ELR (cell line): ENCODE data around the gene SLC5A11.

Experiments
- DNase-seq: peaks from one replicate; pipeline ENCODE4 v3.0.0-alpha.2; 2015; ENCODE audit warnings: low read depth

SLC5A11 gene

DNA sequence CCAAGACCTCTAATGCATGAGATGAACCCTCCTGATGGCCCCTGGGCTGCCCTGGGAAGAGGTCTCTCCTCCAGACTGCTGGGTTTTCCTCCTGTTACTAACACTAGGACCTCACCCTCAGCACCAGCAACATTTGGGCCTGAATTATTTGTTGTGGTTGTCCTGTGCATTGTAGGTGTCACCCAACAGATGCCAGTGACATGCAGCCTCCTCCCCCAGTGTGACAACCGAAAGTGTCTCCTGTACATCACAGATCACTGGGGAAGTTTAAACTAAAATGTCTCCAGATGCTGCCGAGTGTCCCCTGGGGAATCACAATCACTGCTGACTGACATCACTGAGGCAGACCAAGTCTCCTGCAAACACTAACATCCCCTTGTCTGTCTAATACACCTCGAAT, 74.8 kb downstream of the SLC5A11 start:
- no peak for DNase-seq

DNA sequence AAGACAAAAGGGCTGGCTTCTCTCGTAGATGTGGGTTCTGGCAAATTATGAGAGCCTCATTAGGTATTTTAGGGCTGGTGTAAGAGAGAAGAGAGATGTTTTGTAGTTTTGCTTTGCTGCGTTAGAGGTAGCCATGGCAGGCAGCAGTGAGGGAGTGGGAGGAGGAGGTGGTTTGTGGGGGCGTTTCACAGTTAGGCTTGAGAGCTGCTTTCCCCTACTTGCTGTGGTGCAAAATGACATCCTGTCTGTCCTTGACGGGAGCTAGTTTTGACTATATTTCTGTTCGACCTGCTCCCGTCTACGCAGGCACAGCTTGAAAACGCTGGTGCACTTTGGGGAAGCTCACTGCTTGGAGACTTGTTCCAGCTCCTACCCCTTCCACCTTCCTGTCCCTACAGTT, 75.5 kb downstream of the SLC5A11 start:
- no peak for DNase-seq

DNA sequence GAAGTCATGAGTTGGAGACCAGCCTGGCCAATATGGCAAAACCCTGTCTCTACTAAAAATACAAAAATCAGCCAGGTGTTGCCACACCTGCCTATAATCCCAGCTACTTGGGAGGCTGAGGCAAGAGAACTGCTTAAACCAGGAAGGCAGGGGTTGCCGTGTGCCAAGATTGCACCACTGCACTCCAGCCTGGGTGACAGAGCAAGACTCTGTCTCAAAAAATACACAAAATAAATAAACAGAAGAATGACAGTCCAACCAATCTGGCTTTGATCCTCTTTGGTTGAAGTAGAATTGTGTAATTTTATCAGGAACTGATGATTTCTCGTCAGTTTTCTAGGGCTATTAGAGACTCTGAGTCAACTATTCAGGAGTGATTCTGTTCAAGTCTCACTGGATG, 79.4 kb downstream of the SLC5A11 start:
- DNase-seq, result no peak

DNA sequence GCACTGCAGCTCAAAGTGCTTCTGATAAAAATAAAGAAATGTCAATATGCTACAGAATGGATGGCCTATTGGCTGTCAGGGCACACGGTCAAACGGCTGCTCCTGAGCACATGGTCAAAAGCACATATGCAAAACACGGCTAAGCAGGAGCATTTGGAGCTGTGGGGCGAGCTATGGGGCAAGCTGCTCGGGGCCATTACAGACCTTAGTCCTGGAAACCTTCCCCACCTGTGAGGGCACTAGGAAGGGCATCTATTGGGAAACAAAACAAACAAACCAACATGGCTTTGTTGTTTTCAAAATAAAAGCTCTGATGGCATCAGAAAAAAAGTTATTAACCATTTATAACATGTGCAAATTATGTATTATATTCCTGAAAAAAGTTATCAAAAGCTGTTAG, 83.6 kb downstream of the SLC5A11 start:
- no peak for DNase-seq

DNA sequence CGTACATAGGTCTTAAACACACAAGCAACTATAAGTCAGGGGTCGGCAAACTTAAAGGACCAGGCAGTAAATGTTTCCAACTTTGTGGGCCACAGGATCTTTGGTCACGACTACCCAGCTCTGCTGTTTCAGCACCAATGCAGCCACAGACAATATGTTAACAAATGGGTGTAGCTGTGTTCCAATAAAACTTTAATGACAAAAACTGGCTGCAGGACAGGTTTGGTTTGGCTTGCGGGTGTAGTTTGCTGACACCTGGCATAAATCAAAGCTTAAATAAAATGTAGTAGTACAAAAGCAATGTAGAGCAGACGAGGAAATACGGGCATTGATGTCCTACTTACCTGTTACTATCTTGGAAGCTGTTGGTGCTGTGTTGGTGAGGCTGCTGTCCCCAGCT, 84.7 kb downstream of the SLC5A11 start:
- DNase-seq, result no peak

DNA sequence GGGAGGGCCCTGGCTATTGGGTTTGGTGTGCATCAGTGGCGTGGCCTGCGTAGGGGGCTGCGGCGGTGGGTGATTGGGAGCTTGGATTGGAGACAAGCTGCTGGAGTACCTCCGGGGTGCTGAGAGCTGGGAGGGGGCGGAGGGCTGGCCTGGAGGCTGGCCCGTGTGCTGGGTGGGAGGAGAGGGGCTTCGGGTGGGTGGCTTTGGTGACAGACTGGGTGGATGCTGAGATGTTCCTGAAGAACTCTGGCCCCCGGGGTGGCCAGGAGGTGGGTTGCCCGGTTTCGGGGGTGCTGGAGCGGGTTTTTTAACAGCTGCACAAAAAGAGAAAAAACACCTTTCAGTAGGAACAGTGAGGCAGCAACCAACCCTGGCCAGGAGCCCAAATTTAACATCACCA, 85.3 kb downstream of the SLC5A11 start:
- no peak for DNase-seq

DNA sequence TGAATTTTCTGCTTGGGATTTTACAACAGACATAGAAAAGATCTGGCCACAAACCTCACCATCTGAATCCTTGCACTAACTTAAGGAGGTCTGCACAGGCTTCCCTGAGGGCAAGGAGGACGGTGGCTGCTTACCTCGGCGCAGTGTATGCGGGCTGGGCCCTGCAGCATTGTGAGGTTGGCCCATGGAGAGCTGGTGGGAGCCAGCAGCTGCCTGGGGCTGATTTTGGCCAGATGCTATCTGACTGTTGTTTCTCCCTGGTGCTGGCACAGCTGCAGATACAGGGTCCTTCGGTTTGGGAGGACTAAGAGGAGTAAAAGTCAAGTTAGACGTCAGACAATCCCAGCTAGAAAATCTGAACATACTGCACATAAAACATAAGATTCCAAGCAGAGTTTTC, 89.6 kb downstream of the SLC5A11 start:
- DNase-seq, result no peak

DNA sequence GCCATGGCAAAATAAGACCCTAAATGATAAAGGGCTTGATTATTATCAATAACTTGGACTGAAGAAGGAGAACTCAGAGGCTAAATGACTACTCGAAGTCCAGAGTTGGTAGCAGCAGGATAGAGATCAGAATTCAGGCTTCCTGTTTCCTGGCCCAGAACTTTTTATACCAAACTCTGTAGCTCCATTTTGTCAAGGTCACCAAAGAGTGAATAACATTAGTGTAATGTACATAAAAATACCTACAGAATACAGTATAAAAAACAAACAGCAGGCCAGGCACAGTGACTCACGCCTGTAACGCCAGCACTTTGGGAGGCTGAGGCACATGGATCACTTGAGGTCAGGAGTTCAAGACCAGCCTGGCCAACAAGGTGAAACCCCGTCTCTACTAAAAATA, 90.4 kb downstream of the SLC5A11 start:
- DNase-seq, result no peak

DNA sequence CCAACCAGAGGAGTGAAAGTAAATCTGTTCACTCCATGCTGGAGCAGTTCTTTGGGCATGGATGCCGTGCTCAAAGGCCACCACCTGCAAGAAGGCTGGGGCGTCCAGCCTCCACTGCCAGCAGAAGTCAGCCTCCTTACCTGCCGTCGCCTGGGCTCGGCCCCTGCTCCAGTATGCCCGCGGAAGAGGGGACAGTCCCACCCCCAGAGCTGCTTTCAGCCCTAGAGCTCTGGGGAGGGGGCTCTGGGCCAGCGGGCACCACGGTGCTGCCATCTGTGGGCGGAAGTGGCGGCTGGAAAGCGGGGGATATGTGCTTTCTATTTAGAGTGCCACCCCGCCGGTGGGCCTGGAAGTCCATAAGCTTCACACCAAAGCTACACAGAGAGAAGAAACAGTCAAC, 93.5 kb downstream of the SLC5A11 start:
- DNase-seq, result no peak

DNA sequence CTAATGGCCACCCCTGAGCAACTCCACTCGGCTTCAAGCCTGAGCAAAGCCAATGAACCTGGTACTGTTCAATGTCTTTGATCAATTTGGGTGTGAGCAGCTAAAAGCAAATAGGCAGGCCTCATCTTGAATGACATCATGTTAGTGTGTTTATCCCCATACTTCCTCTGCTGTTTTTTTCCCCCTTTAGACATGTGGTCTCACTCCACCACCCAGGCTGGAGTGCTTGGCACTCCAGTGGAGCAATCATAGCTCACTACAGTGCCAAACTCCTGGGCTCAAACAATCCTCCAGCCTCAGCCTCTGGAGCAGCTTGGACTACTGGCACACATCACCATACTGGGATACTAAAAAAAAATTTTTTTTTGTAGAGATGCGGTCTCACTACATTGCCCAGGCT, 94.0 kb downstream of the SLC5A11 start:
- DNase-seq, result no peak

DNA sequence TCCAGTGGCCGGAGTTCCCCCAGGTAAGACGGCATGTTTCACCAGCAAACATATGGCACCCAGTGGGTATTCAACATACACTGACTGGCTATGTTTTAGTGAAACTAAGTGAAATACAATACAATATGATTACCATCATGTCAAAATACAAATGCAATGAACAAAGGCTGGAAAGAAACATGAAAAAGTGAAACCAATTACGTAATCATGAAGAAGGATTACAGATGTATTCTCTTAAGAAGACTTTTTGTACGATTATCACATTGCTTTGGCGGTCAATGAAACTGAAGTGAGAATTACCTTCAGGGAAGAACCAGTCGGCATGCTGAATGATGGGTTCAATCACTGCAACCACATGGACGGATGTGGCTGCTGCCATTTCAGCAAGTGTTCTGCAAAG, 97.7 kb downstream of the SLC5A11 start:
- no peak for DNase-seq

DNA sequence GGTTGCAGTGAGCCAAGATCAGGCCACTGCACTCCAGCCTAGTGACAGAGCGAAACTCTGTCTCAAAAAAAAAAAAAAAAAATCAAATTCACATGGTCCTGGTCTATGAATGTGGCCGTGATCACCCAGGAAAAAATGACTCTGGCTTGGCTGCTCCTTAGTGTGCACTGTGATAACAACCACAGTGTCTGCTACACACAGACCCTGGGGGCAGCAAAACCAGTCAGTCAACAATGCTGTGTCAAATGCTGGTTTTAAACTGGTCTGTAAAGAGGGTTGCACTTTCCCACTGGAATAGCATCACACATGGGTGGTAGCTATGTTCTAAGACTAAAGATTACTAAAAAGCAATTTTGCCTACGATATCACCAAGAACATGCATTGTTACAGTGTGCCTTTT, 98.4 kb downstream of the SLC5A11 start:
- no peak for DNase-seq

DNA sequence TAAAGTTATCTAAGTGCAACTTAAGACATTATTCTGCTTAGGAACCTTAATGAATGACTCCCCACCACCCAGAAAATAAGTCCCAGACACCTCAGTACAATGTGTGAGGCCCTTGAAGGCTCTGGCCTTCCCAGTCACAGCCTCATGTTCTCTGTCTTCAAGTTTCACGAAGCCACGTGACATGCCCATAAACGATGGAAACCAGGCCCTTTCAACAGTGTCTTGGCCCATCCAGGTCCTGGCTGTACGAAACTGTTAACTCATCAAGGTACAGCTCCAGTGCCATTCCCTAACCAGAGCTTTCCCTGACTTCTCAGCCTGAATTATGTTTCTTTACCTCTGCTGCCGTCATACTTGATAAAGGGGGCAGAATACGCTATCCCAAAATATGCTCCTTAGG, 100.4 kb downstream of the SLC5A11 start:
- DNase-seq, result no peak

DNA sequence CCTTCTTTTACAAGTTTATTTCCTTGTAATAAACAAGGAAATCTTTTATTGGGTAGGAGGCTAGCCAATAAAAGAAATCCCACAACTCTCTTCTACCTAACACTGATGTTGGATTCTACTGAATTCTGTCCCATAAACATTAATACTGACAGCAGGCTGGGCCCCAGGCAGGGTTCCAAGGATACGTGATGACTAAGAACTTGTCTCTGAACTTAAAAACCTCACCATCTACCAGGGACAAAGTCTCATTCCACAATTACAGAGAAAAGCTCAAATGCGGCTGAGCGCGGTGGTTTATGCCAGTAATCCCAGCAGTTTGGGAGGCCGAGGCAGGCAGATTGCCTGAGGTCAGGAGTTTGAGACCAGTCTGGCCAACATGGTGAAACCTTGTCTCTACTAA, 104.5 kb downstream of the SLC5A11 start:
- DNase-seq, result peak; percentile 45

DNA sequence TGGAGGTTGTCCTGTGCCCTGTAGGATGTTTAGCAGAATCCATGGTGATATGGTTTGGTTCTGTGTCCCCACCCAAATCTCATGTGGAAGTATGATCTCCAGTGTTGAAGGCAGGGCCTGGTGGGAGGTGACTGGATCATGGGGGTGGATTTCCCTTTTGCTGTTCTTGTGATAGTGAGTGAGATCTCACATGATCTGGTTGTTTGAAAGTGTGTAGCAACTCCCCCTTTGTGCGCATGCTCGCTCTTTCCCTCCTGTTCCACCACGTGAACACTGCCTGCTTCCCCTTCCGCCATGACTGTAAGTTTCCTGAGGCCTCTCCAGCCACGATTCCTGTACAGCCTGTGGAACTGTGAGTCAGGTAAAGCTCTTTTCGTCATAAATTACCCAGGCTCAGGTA, 107.5 kb downstream of the SLC5A11 start:
- DNase-seq, result no peak

DNA sequence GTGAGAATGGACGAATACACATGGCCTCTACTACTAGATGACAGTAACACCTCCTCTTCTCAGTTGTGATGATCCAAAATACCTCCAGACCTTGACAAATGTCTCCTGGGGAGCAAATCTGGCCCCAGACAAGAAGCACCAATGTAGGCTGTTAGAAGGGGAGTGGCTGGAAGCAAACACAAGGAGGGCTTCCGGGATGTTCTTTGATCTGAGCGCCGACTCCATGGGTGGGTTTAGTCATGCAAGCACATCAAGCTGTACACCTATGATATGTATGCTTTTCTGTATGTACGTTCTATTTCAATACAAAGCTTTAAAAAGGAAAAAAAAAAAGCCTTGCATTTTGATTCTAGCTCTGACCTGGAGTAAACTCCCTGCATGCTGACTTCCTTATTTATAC, 108.0 kb downstream of the SLC5A11 start:
- no peak for DNase-seq

DNA sequence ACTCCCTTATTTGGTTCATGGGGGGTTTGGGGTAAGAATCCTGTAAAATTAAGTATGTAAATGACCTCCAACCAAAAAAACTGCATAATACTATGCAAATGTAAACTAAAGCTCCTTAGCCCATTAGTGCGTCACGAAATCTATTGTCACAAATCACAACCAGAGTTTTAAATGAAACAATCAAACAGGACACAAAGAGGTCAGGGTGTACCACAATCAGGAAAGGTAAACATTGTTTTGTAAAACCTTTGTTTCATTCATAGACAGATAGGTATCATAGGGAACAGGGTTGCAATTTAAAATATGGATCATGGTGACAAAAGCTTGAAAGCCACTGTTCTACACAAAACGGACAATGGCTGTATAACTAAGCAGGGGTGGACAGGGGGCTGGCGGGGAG, 108.4 kb downstream of the SLC5A11 start:
- DNase-seq, result no peak

DNA sequence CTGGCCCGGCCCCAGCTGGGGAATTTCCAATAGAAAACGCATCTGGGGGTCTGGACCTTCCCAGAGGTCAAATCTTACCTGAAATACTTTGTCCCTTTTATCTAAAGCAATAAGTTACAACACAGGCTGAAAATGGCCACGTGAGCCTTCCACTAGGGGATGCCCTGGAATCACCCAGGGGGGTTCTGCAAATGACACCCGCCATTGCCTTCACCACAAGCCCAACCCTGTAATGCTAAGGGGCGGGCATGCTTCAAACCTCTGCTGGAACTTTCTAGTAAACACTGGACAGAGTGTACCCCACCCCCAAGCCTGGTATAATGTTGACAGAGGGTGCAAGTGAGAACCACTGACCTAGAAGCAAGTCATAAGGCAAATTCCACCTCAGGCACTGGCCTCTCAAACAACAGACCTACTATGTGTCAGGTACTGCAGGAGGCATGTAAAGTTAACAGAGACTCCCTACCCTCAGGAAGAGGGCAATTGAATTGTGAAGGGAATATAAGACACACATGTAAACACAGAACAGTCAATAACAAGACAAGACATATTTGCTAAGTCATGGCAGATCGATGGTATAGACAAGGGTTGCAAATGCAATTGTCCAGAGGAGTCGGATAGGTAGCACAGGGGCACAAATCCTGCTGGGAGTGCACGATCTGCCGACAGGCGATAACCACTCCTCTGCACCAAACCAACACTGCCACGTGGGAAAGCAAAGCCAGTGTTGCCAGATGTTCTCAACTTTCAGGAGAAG, 110.4 kb downstream of the SLC5A11 start:
- no peak for DNase-seq

DNA sequence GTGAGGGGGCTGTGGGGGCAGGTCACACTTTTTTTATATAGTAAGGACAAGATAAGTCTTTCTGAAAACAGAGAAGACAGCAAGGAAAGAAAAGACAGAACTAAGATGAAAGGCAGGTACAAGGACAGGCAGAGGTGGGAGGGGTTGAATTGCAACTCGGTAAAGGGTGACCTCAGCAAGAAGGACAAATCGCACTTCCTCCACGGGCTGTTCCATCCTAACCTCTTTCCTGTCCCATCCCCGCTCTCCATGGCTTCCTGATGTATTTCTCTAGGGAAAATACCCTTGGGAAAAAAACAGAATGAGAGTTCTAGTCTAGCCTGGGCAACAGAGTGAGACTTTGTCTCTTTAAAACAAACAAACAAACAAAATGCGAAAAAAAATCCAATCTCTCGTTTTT, 112.1 kb downstream of the SLC5A11 start:
- DNase-seq, result no peak
